AG20443 (cell line): ENCODE measurements around the gene ARPC2.
"Not testable (repeated sequence)": the region's sequence is repeated elsewhere in the genome, so short reads cannot be mapped to it uniquely, and the experiment has no call there.

Experiments
- DNase-seq: peaks from one replicate; pipeline ENCODE4 v3.0.0; 2012; ENCODE audit warnings: low spot score, mixed read lengths

ARPC2 gene

GRCh38 chr2:218216674-218217359 is at the start of gene ARPC2:
TSS of gene ARPC2 (plus strand) at chr2:218217189. CDS start at chr2:218217471, 282 bp downstream.
- peak; percentile 99 for DNase-seq

GRCh38 chr2:218168016-218168415 is 49.0 kb upstream of the ARPC2 start:
- no peak for DNase-seq

- DNase-seq, result peak; percentile 58
Observed at GRCh38 chr2:218168635-218169462, 48.1 kb upstream of the ARPC2 start.

- DNase-seq, result peak; percentile 8
Observed at GRCh38 chr2:218169757-218170546, 47.0 kb upstream of the ARPC2 start.

- DNase-seq, result not testable (repeated sequence)
Observed at GRCh38 chr2:218171744-218172143, 45.2 kb upstream of the ARPC2 start.

GRCh38 chr2:218172845-218173244 is 44.1 kb upstream of the ARPC2 start:
- peak; percentile 2 for DNase-seq

GRCh38 chr2:218179782-218180181 is 37.2 kb upstream of the ARPC2 start:
- no peak for DNase-seq

GRCh38 chr2:218180467-218181114 is 36.4 kb upstream of the ARPC2 start:
- no peak for DNase-seq

GRCh38 chr2:218184331-218184730 is 32.7 kb upstream of the ARPC2 start:
- no peak for DNase-seq

- peak; percentile 84 for DNase-seq
Observed at GRCh38 chr2:218186355-218186766, 30.6 kb upstream of the ARPC2 start.

GRCh38 chr2:218186876-218187275 is 30.1 kb upstream of the ARPC2 start:
- DNase-seq, result no peak

GRCh38 chr2:218187296-218188015 is 29.5 kb upstream of the ARPC2 start:
- no peak for DNase-seq

GRCh38 chr2:218188528-218188927 is 28.5 kb upstream of the ARPC2 start:
- no peak for DNase-seq

GRCh38 chr2:218192902-218193430 is 24.0 kb upstream of the ARPC2 start:
- no peak for DNase-seq

- no peak for DNase-seq
Observed at GRCh38 chr2:218193701-218194100, 23.3 kb upstream of the ARPC2 start.

- no peak for DNase-seq
Observed at GRCh38 chr2:218194880-218195279, 22.1 kb upstream of the ARPC2 start.

- DNase-seq, result no peak
Observed at GRCh38 chr2:218196974-218197373, 20.0 kb upstream of the ARPC2 start.

GRCh38 chr2:218202266-218202665 is 14.7 kb upstream of the ARPC2 start:
- no peak for DNase-seq

GRCh38 chr2:218209078-218209477 is 7.9 kb upstream of the ARPC2 start:
- no peak for DNase-seq

GRCh38 chr2:218214116-218214515 is 2.9 kb upstream of the ARPC2 start:
- DNase-seq, result no peak

- no peak for DNase-seq
Observed at GRCh38 chr2:218216336-218216673, 684 bp upstream of the ARPC2 start.
